K562 (cell line): ENCODE measurements around the gene EPHA2. TPM values are rescaled to one million over a fixed set of nuclear protein-coding genes. Genes with fewer than 3 reads are reported as not detected.

Experiments
- ATAC-seq: fragments of 200-7000 bp; cut with Tn5 transposase; 3 replicates; pipeline ENCODE4 v1.9.1; 2020; ENCODE audit warnings: moderate library complexity
- BruUV-seq: library from RNA; stranded (reverse); fragments of 400-500 nt; replicated peaks from 2 replicates; lab custom pipeline; 2021; lab: Mats Ljungman, UMichigan
- CTCF ChIA-PET: fragments of 300-600 bp; formaldehyde crosslinking; extraction: SDS; loops from one replicate; lab custom pipeline; 2021; ENCODE audit warnings: low intra/inter-chr PET ratio; lab: Yijun Ruan, JAX
- POLR2A ChIA-PET: fragments of 300-600, 350-650 bp; sonication (Branson Sonifier 250); formaldehyde crosslinking; extraction: SDS; loops from one replicate; lab custom pipeline; 2021; ENCODE audit warnings: antibody characterized with exemption, inconsistent platforms; lab: Yijun Ruan, JAX
- DNase-seq, 4 experiments: peaks; one replicate each; pipeline versions ENCODE4 v3.0.0 to v3.0.0-alpha.2; 2011 to 2018; ENCODE audit warnings: low spot score in 3 of 4, mixed read lengths in 3 of 4; ENCODE audit errors: extremely low read depth in 1 of 4
- FAIRE-seq: peaks from 2 replicates; lab custom pipeline; 2011; peaks lifted over from hg19 to GRCh38; lab: Jason Lieb, UNC
- H2AFZ ChIP-seq: 2 replicates; pipeline ENCODE4 v1.6.0; 2011; ENCODE audit warnings: low read depth, low read length, control low read depth, inconsistent platforms
- H3K27ac ChIP-seq: fragments of 200-600 bp; 3 replicates; pipeline ENCODE4 v1.8.0; 2011; ENCODE audit warnings: low read depth, mild to moderate bottlenecking, control low read depth, inconsistent platforms, low read length, moderate library complexity, mixed read lengths; ENCODE audit errors: extremely low read depth
- H3K27me3 ChIP-seq, 2 experiments: fragments of 300-600 bp in 1 of 2; 2 replicates in 1 of 2; 3 replicates in 1 of 2; pipeline versions ENCODE4 v1.6.0 to v1.8.0; 2011; ENCODE audit warnings: inconsistent platforms in 2 of 2, low read length in 2 of 2, mild to moderate bottlenecking in 1 of 2, mixed read lengths in 1 of 2, moderate library complexity in 1 of 2; ENCODE audit not compliant: control insufficient read depth in 2 of 2, insufficient read depth in 2 of 2
- H3K36me3 ChIP-seq: fragments of 300-600 bp; 3 replicates; pipeline ENCODE4 v1.8.0; 2011; ENCODE audit warnings: mild to moderate bottlenecking, low read length, inconsistent platforms; ENCODE audit not compliant: control insufficient read depth, insufficient read depth
- H3K4me1 ChIP-seq, 2 experiments: fragments of 200-600 bp in 1 of 2; replicated peaks in 1 of 2; 2 replicates in 1 of 2; 3 replicates in 1 of 2; pipeline versions ENCODE4 v1.5.1 to v1.8.0; 2011; ENCODE audit warnings: inconsistent platforms in 2 of 2, low read length in 2 of 2, mild to moderate bottlenecking in 1 of 2, mixed read lengths in 1 of 2, moderate library complexity in 1 of 2; ENCODE audit not compliant: control insufficient read depth in 2 of 2, insufficient read depth in 2 of 2
- H3K4me2 ChIP-seq: 2 replicates; pipeline ENCODE4 v1.6.1; 2011; ENCODE audit warnings: low read length, control low read depth, inconsistent platforms, mixed read lengths; ENCODE audit not compliant: insufficient read depth
- H3K4me3 ChIP-seq: fragments of 200-600 bp; sonication (generic), shearing (Covaris generic); 2 replicates; pipeline ENCODE4 v1.5.1; 2016; ENCODE audit warnings: control low read depth, inconsistent platforms
- H3K79me2 ChIP-seq: fragments of 200-600 bp; 3 replicates; pipeline ENCODE4 v1.8.0; 2011; ENCODE audit warnings: low read length, inconsistent platforms; ENCODE audit not compliant: control insufficient read depth, insufficient read depth
- H3K9ac ChIP-seq, 2 experiments: 2 replicates each; pipeline versions ENCODE4 v1.6.0 to v1.6.1; 2011; ENCODE audit warnings: low read depth in 2 of 2, low read length in 2 of 2, control low read depth in 1 of 2, inconsistent platforms in 1 of 2, mild to moderate bottlenecking in 1 of 2, mixed read lengths in 1 of 2; ENCODE audit not compliant: insufficient read depth in 1 of 2
- H3K9me1 ChIP-seq: one replicate; pipeline ENCODE4 v1.6.0; 2011; ENCODE audit warnings: inconsistent platforms, mild to moderate bottlenecking, low read length, moderate library complexity; ENCODE audit not compliant: control insufficient read depth, insufficient read depth
- H3K9me3 ChIP-seq: replicated peaks from 2 replicates; pipeline ENCODE4 v1.5.1; 2011; ENCODE audit warnings: low read depth, low read length, inconsistent platforms; ENCODE audit not compliant: control insufficient read depth, insufficient read depth
- H4K20me1 ChIP-seq: replicated peaks from 2 replicates; pipeline ENCODE4 v1.6.1; 2011; ENCODE audit warnings: low read length, inconsistent platforms, mixed read lengths; ENCODE audit not compliant: control insufficient read depth, insufficient read depth
- CC2D1A ChIP-seq: fragments of 450-650 bp; IDR thresholded peaks from 2 replicates; pipeline ENCODE4 v1.6.1; 2017; ENCODE audit warnings: mild to moderate bottlenecking
- CREM ChIP-seq: IDR thresholded peaks from 2 replicates; pipeline ENCODE4 v1.6.1; 2014; ENCODE audit warnings: antibody characterized with exemption, low read depth
- JUND ChIP-seq, 2 experiments: IDR thresholded peaks; 2 replicates in 1 of 2; 3 replicates in 1 of 2; pipeline ENCODE4 v1.6.1; 2011; ENCODE audit warnings: borderline replicate concordance in 2 of 2, low read depth in 2 of 2, low read length in 2 of 2, improper control_type of control experiment in 1 of 2, missing biosample characterization in 1 of 2, missing genetic modification characterization in 1 of 2, missing genetic modification reagents in 1 of 2
- LCOR ChIP-seq: sonication (generic); formaldehyde crosslinking; IDR thresholded peaks from 2 replicates; pipeline ENCODE4 v1.8.0; 2022; ENCODE audit warnings: mild to moderate bottlenecking, missing genetic modification reagents
- MAFF ChIP-seq: IDR thresholded peaks from 2 replicates; pipeline ENCODE4 v1.6.1; 2012; ENCODE audit warnings: low read length, improper control_type of control experiment
- MAFK ChIP-seq: IDR thresholded peaks from 2 replicates; pipeline ENCODE4 v1.6.1; 2011; ENCODE audit warnings: low read length, improper control_type of control experiment
- NEUROD1 ChIP-seq: fragments of 150-350 bp; IDR thresholded peaks from 2 replicates; pipeline ENCODE4 v1.6.1; 2014; ENCODE audit warnings: borderline replicate concordance, low read length, low read depth; ENCODE audit not compliant: partially characterized antibody
- NFRKB ChIP-seq: fragments of 450-650 bp; IDR thresholded peaks from 2 replicates; pipeline ENCODE4 v1.6.1; 2016; ENCODE audit warnings: low read depth
- NONO ChIP-seq, 2 experiments: fragments of 200-400 bp in 1 of 2; fragments of 450-650 bp in 1 of 2; formaldehyde crosslinking in 1 of 2; IDR thresholded peaks; 2 replicates each; pipeline ENCODE4 v1.6.1; 2017; ENCODE audit warnings: low read depth in 2 of 2, mild to moderate bottlenecking in 2 of 2, moderate library complexity in 2 of 2, low read length in 1 of 2
- RB1 ChIP-seq: fragments of 450-650 bp; IDR thresholded peaks from 2 replicates; pipeline ENCODE4 v1.6.1; 2017; ENCODE audit warnings: low read depth, mild to moderate bottlenecking
- SMC3 ChIP-seq: conservative IDR thresholded peaks from 2 replicates; pipeline ENCODE4 v1.6.1; 2011; ENCODE audit warnings: low read depth, low read length, improper control_type of control experiment; ENCODE audit not compliant: insufficient read depth
- SOX6 ChIP-seq: fragments of 450-650 bp; IDR thresholded peaks from 2 replicates; pipeline ENCODE4 v1.6.1; 2014; ENCODE audit warnings: mild to moderate bottlenecking
- SPI1 ChIP-seq: IDR thresholded peaks from 2 replicates; pipeline ENCODE4 v1.6.1; 2011; ENCODE audit warnings: low read depth, low read length, control low read depth, borderline replicate concordance
- TOE1 ChIP-seq, 2 experiments: fragments of 450-650 bp in 1 of 2; sonication (generic) in 1 of 2; formaldehyde crosslinking in 1 of 2; IDR thresholded peaks; 2 replicates each; pipeline versions ENCODE4 v1.7.1 to v1.8.0; 2016 to 2022; ENCODE audit warnings: borderline replicate concordance in 2 of 2, mild to moderate bottlenecking in 2 of 2, antibody characterized with exemption in 1 of 2, inconsistent platforms in 1 of 2, low read depth in 1 of 2, missing genetic modification reagents in 1 of 2, moderate library complexity in 1 of 2
- ZFP36 ChIP-seq: fragments of 150-350 bp; IDR thresholded peaks from 2 replicates; pipeline ENCODE4 v1.6.1; 2018; ENCODE audit warnings: low read length, low read depth; ENCODE audit not compliant: partially characterized antibody
- ZSCAN29 ChIP-seq: fragments of 450-650 bp; IDR thresholded peaks from 2 replicates; pipeline ENCODE4 v1.6.1; 2017
- WGBS: fragments of 100-300 bp; shearing (Covaris generic); methylation state at CpG from one replicate; pipeline ENCODE4 v1.1.6; 2016; ENCODE audit warnings: low coverage, mixed read lengths; ENCODE audit not compliant: insufficient coverage; ENCODE audit errors: missing lambda C conversion rate; 5-methylcytosine and 5-hydroxymethylcytosine counted together
- in situ Hi-C: fragments of 300-500 bp; cut with MboI; formaldehyde crosslinking; loops from 4 replicates; pipeline ENCODE4 v1.15.0; 2018; ENCODE audit warnings: inconsistent platforms, mixed read lengths
- intact Hi-C: fragments of 100-400 bp; cut with micrococcal nuclease; formaldehyde crosslinking; loops from 2 replicates; pipeline ENCODE4 v1.14.2; 2022
- polyA plus RNA-seq, 8 experiments: library from polyadenylated mRNA; depleted of rRNA in 4 of 8; stranded (reverse) in 5 of 8; unstranded in 3 of 8; fragments of >200 nt; fragmentation: Nextera tagmentation in 2 of 8; fragmentation: Illumina TruSeq in 1 of 8; extraction: Ambion mirVana in 2 of 8; extraction: Trizol in 1 of 8; gene quantifications; 2 replicates each; pipeline versions ENCODE4 v1.2.1 to v1.2.3, GENCODE V29; 2011 to 2014; ENCODE audit warnings: inconsistent platforms in 1 of 8, missing spikeins in 1 of 8
- total RNA-seq, 7 experiments: library from RNA; depleted of rRNA in 6 of 7; stranded (reverse); fragments of >200 nt in 6 of 7; fragmentation: Illumina TruSeq in 2 of 7; extraction: Trizol in 2 of 7; gene quantifications; 2 replicates each; pipeline versions ENCODE4 v1.2.1 to v1.2.3, GENCODE V29; 2011 to 2021; ENCODE audit warnings: low replicate concordance in 1 of 7
- TF ChIP-seq, protein P1 (sequence below): sonication (generic); formaldehyde crosslinking; IDR thresholded peaks from 2 replicates; pipeline ENCODE4 v1.8.1; 2023; ENCODE audit warnings: mild to moderate bottlenecking, missing genetic modification reagents, moderate library complexity

The EPHA2 gene
- total and polyA plus RNA-seq, 9 of the 15 experiments (the other 6 are each of a cell fraction or from before 2014, with no cell fraction given) = 0.04 to 0.40 (median 0.07) TPM; not detected in 4

DNA sequence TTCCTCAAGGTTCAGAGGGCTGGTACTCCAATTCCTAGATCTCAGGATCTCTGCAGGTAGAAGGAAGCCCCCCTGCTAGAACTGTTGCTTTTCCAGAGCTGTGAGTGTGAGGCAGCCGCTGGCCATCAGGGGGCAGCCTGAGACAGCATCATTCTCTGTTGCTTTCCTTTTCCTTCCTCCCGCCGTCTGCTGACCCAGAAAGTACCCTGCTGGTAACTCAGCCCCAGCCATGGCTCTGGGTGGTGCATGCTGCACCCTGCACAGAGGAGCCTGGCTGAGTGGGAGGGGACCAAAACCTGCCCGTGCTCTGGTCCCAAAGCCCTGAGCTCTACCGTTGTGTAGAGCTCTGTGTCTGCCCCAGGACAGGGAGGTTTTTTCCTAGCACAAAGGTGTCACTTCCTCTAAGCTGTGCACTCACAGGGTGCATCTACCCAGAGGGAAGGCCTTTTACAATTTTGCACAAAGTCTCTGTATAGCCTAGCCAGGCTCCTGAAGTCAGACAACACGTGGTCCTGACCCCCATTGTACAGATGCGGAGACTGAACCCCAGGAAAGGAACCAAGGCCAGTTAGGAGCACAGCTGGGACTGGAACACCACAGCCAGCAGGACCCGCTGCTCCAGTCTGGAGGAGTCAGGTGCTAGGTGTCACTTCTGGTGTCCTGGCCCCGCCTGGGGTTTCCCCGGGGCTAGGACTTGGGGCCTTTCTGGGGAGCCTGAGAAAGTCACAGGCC lies 76.8 kb downstream of the EPHA2 start:
- H2AFZ ChIP-seq = peak overlapping the region; percentile 83
- ChIA-PET POLR2A (interaction anchor here (0.6 to 2.0 kb wide), 9 partner anchors 10 to 167 kb away, joined by 3 to 8 read pairs (median 4); no protein-coding TSS in a partner anchor), CTCF (interaction anchor here (0.6 to 9.0 kb wide), 8 partner anchors 8 to 872 kb away, joined by 3 to 208 read pairs (median 4); no protein-coding TSS in a partner anchor)
- intact Hi-C loops = loop anchor here (1.0 to 2.0 kb wide), 2 partner anchors 108 to 165 kb away; no protein-coding TSS in a partner anchor
- H3K79me2 ChIP-seq = no peaks in the 10 kb centered on the region
- H3K4me2 ChIP-seq = peak overlapping the region; percentile 20
- H3K4me3 ChIP-seq = no peak overlapping the region
- H3K27ac ChIP-seq = no peak overlapping the region
- no peaks in the 10 kb centered on the region for H4K20me1 ChIP-seq
- DNase-seq (peak; percentile 71 to 87 (median 76)), ATAC-seq (peak; percentile 84), FAIRE-seq (peak; percentile 87)
- H3K27me3 ChIP-seq = peaks cover 0 to 3% of the 10 kb centered on the region in 2 experiments; a peak in 1 of 5 replicates
- no TSS peak for BruUV-seq
- H3K9me3 ChIP-seq = no peaks in the 10 kb centered on the region
- H3K9me1 ChIP-seq = no peaks in the 10 kb centered on the region
- H3K36me3 ChIP-seq = no peaks in the 10 kb centered on the region
- peak overlapping the region in 1 of 2 experiments; percentile 72; a peak in 1 of 4 replicates for H3K9ac ChIP-seq
- in situ Hi-C loops = no loop called here
- peaks cover 14 to 27% of the 10 kb centered on the region in 2 experiments; a peak in 4 of 5 replicates for H3K4me1 ChIP-seq
- 35% methylated on average over 10 of the region's 10 CpGs for WGBS
- TF ChIP-seq LCOR (CRISPR knock-in tag) (peak; percentile 65), SPI1 (peak; percentile 53; the same call in 1 of the 2 replicates), CREM (peak; percentile 29; the same call in 1 of the 2 replicates), ZFP36 (peak; percentile 10), NFRKB (no peak), MAFK (no peak), RB1 (peak; percentile 70; the same call in 1 of the 2 replicates), ZSCAN29 (no peak), NONO (IDR thresholded peaks at IDR 0.05; ENCODE audit: low read depth in 2 of 2, low read length in 1 of 2) (no peak), TOE1 (IDR thresholded peaks at IDR 0.05; ENCODE audit: borderline replicate concordance) (peak; percentile 51; the same call in 1 of the 2 replicates), TOE1 (CRISPR knock-in tag; IDR thresholded peaks at IDR 0.05; ENCODE audit: borderline replicate concordance, low read depth) (no peak), NEUROD1 (peak; percentile 33), SMC3 (peak; percentile 97), MAFF (no peak), JUND (IDR thresholded peaks at IDR 0.05; ENCODE audit: borderline replicate concordance, low read depth, low read length) (peak; percentile 24; the same call in 1 of the 2 replicates), JUND (tag; IDR thresholded peaks at IDR 0.05; ENCODE audit: borderline replicate concordance, low read depth, low read length) (0 out of 3 replicates have a peak, but pooled peaks have one; percentile 17), CC2D1A (peak; percentile 89), SOX6 (0 out of 2 replicates have a peak, but pooled peaks have one; percentile 22)
- TF ChIP-seq, protein P1, sequence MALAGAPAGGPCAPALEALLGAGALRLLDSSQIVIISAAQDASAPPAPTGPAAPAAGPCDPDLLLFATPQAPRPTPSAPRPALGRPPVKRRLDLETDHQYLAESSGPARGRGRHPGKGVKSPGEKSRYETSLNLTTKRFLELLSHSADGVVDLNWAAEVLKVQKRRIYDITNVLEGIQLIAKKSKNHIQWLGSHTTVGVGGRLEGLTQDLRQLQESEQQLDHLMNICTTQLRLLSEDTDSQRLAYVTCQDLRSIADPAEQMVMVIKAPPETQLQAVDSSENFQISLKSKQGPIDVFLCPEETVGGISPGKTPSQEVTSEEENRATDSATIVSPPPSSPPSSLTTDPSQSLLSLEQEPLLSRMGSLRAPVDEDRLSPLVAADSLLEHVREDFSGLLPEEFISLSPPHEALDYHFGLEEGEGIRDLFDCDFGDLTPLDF (CRISPR knock-in tag) = 0 out of 2 replicates have a peak, but pooled peaks have one; percentile 41
